ENCODE data around the gene APOA4.

DNA sequence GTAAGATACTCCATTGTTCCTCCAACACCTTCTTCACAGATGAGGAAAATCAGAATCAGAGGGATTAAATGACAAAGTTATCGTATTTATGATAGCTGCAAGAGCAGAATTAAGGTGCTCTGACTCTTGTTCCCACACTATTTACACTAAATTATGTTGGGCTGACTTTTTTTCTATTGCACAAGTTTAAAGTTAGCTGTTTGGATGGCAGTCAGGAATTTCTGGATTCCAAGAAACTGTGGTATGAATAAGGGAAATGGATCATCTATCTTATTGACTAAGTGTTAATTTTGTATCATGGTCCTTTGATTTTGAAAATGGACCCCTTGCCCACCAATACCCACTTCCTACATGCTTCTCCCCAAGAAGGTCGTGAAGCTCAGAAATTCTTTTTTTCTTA is 34.2 kb upstream of the APOA4 start:
- TF ChIP-seq, protein P1, sequence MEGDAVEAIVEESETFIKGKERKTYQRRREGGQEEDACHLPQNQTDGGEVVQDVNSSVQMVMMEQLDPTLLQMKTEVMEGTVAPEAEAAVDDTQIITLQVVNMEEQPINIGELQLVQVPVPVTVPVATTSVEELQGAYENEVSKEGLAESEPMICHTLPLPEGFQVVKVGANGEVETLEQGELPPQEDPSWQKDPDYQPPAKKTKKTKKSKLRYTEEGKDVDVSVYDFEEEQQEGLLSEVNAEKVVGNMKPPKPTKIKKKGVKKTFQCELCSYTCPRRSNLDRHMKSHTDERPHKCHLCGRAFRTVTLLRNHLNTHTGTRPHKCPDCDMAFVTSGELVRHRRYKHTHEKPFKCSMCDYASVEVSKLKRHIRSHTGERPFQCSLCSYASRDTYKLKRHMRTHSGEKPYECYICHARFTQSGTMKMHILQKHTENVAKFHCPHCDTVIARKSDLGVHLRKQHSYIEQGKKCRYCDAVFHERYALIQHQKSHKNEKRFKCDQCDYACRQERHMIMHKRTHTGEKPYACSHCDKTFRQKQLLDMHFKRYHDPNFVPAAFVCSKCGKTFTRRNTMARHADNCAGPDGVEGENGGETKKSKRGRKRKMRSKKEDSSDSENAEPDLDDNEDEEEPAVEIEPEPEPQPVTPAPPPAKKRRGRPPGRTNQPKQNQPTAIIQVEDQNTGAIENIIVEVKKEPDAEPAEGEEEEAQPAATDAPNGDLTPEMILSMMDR (IDR thresholded peaks at IDR 0.05), result no peak
- TF ChIP-seq YY1 (IDR thresholded peaks at IDR 0.05; ENCODE audit: low read depth), result no peak
- no peak for TF ChIP-seq RFX5 (IDR thresholded peaks at IDR 0.05; ENCODE audit: low read length)
- no peak for TF ChIP-seq GABPA (IDR thresholded peaks at IDR 0.05; ENCODE audit: low read depth)
- no peak for TF ChIP-seq FOXM1 (IDR thresholded peaks at IDR 0.05; ENCODE audit: low read depth)

All from SK-N-SH (cell line).